GM18508 (cell line): Measurements from ENCODE around the gene FRG1.
"Not testable (repeated sequence)": the region's sequence is repeated elsewhere in the genome, so short reads cannot be mapped to it uniquely, and the experiment has no call there.

Experiments used
- ATAC-seq: cut with Tn5 transposase; IDR thresholded peaks from one replicate; pipeline ENCODE4 v1.9.1; 2021; ENCODE audit warnings: moderate number of reproducible peaks; ENCODE audit not compliant: insufficient read depth, unreplicated experiment

Gene FRG1

GRCh38 chr4:189983916-189984526 lies 43.3 kb downstream of the FRG1 start:
- not testable (repeated sequence) for ATAC-seq

GRCh38 chr4:189984661-189985060 lies 44.0 kb downstream of the FRG1 start:
- ATAC-seq: not testable (repeated sequence)

- not testable (repeated sequence) for ATAC-seq
Observed at GRCh38 chr4:189985651-189986243, 45.1 kb downstream of the FRG1 start.

DNA sequence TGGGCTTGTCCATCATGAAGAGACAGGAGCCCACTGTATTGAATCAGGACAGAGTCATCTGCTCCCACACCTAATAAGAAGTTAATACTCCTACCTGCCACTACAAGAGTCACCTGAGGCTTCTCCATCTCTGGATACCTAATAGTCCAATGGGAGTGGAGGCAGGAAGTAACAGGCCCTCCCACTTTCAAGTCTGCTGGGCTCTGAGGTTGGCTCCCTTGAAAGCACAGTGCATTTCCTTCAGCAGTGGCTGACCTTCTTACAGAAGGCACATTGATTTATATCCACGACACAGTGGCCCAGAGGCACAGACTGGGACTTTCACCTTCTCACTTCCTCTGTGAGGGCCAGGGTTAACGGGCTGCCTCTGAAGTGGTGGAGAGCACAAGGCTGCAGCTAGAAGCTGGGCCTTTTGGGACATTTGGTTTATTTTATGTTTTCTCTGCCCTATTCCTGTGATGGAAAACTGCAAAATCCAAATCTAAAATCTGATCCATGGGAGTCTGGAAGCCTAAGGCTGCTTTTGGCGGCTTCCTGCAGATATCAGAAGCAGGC lies 48.3 kb downstream of the FRG1 start:
- no peak for ATAC-seq

- ATAC-seq: not testable (repeated sequence)
Observed at GRCh38 chr4:189989941-189990340, 49.3 kb downstream of the FRG1 start.
